Ovary (tissue), 9 donors: ENCODE results near the gene ENO1. TPM values are rescaled to one million over a fixed set of nuclear protein-coding genes. Genes with fewer than 3 reads are reported as not detected.
A peak's percentile ranks its signal among the peaks of the same experiment; 100 is the strongest.

ENCODE experiments used
- DNase-seq, 5 donors: peaks; one replicate each; pipeline ENCODE4 v3.0.0-alpha.2; 2019 to 2020
- H3K27ac ChIP-seq, 2 donors: fragments of 200-600 bp; one replicate each; pipeline versions ENCODE4 v1.5.1 to v1.8.0; 2019 to 2022
- H3K27me3 ChIP-seq: fragments of 200-600 bp; one replicate; pipeline ENCODE4 v1.8.0; 2022
- H3K36me3 ChIP-seq: fragments of 200-600 bp; sonication (generic); one replicate; pipeline ENCODE4 v1.5.1; 2019
- H3K4me1 ChIP-seq: one replicate; pipeline ENCODE4 v1.8.1; 2013; ENCODE audit warnings: mild to moderate bottlenecking, moderate library complexity; ENCODE audit not compliant: insufficient read depth
- H3K4me3 ChIP-seq: fragments of 200-600 bp; sonication (generic); one replicate; pipeline ENCODE4 v1.5.1; 2017
- H3K9me3 ChIP-seq, 2 donors: fragments of 200-600 bp in 1 of 2; sonication (generic) in 1 of 2; one replicate each; pipeline versions ENCODE4 v1.5.1 to v1.8.1; 2013 to 2019; ENCODE audit warnings: mild to moderate bottlenecking in 1 of 2, moderate library complexity in 1 of 2
- CTCF ChIP-seq, 3 donors: fragments of 450-650 bp in 2 of 3; fragments of 200-600 bp in 1 of 3; IDR thresholded peaks; one replicate each; pipeline versions ENCODE4 v1.5.1 to v1.8.0; 2016 to 2022; ENCODE audit warnings: antibody characterized with exemption in 3 of 3, mild to moderate bottlenecking in 1 of 3
- EP300 ChIP-seq: sonication (generic); formaldehyde crosslinking; IDR thresholded peaks from one replicate; pipeline ENCODE4 v1.6.1; 2017; ENCODE audit warnings: antibody characterized with exemption
- POLR2A ChIP-seq: fragments of 450-650 bp; IDR thresholded peaks from one replicate; pipeline ENCODE4 v1.6.1; 2017; ENCODE audit warnings: antibody characterized with exemption, mild to moderate bottlenecking, moderate library complexity
- WGBS, 3 donors: extraction: QIAGEN DNeasy Blood & Tissue Kit in 1 of 3; methylation state at CpG; one replicate each; pipeline versions ENCODE4 v1.1.5 to v1.1.7; 2013 to 2017; 5-methylcytosine and 5-hydroxymethylcytosine counted together
- intact Hi-C, 4 donors: fragments of 100-400 bp; cut with DNase I; formaldehyde crosslinking; loops; one replicate each; pipeline versions ENCODE4 v1.11.0 to v1.15.1; 2022 to 2023
- polyA plus RNA-seq, 2 donors: library from polyadenylated mRNA; stranded (reverse); fragments of 200-250 nt in 1 of 2; fragments of 350-450 nt in 1 of 2; fragmentation: Illumina TruSeq in 1 of 2; extraction: RNeasy Lipid Tissue Mini Kit (QIAGEN cat#74804) in 1 of 2; gene quantifications; one replicate each; pipeline ENCODE4 v1.2.3, GENCODE V29; 2013 to 2014
- total RNA-seq, 7 donors: library from RNA; depleted of rRNA in 2 of 7; stranded (reverse); fragments of >200 nt in 2 of 7; fragmentation: NEBNext Ultra II Directional in 3 of 7; extraction: Animal tissue kit (Norgen Biotek cat#: 25700) in 3 of 7; gene quantifications; one replicate each; pipeline versions ENCODE4 v1.1.0 to v1.2.4, GENCODE V29; 2016 to 2023
- donor health status: DM: no; HTN: no; CAD: no; lungs with moderate emphysema.
- donor health status: DM: no; HTN: no; CAD: no.
- donor health status: Bipolar disorder and iron deficiency.
- donor health status: DM: yes; HTN: yes; CAD: no.
- donor health status: DM: no; HTN: no; CAD: no.
- donor health status: DM: yes; HTN: yes; CAD: no.

Gene ENO1
- total and polyA plus RNA-seq, 9 donors: 158 to 569 (median 404) TPM

GRCh38 chr1:8818325-8818775, 60.1 kb downstream of the ENO1 start:
- 5 to 18% (median 10%) methylated on average over 4 of the region's 4 CpGs for WGBS, 3 donors
- TF ChIP-seq POLR2A (no peak), CTCF (IDR thresholded peaks at IDR 0.05) (no peak), EP300 (no peak)
- peak in 3 of 5 donors; percentile 25 to 66 (median 66) for DNase-seq
- H3K27me3 ChIP-seq: no peaks in the 10 kb centered on the region
- H3K27ac ChIP-seq: peak overlapping the region; percentile 94 to 97
- intact Hi-C loops: no loop called here
- no peaks in the 10 kb centered on the region for H3K36me3 ChIP-seq
- H3K4me3 ChIP-seq: peak overlapping the region; percentile 84
- no peaks in the 10 kb centered on the region for H3K4me1 ChIP-seq
- H3K9me3 ChIP-seq: no peaks in the 10 kb centered on the region

- H3K4me1 ChIP-seq: no peaks in the 10 kb centered on the region
Measured at GRCh38 chr1:8817412-8818324, 60.8 kb downstream of the ENO1 start, which contains the start of gene RERE. Gene RERE (minus strand): TSS chr1:8817640.

GRCh38 chr1:8816831-8817411, 61.6 kb downstream of the ENO1 start:
- intact Hi-C loops: no loop called here
- Histone ChIP-seq H3K9me3 (no peaks in the 10 kb centered on the region), H3K4me3 (peak overlapping the region; percentile 84), H3K36me3 (no peaks in the 10 kb centered on the region), H3K27ac (peak overlapping the region; percentile 26 to 97), H3K4me1 (no peaks in the 10 kb centered on the region), H3K27me3 (no peaks in the 10 kb centered on the region)
- peak; percentile 26 to 58 (median 42) for DNase-seq
- 0 to 1% (median 1%) methylated on average over 24 to 41 of the region's 41 CpGs for WGBS, 3 donors
- TF ChIP-seq CTCF (IDR thresholded peaks at IDR 0.05) (no peak), EP300 (no peak), POLR2A (no peak)

More at GRCh38 chr1:8817412-8818324, 60.8 kb downstream of the ENO1 start, which contains the start of gene RERE:
- DNase-seq: peak; percentile 93 to 97 (median 96)
- 0 to 1% (median 1%) methylated on average over 82 of the region's 82 CpGs for WGBS, 3 donors
- Histone ChIP-seq H3K27ac (peak within 1 kb of the TSS; percentile 94 to 97), H3K4me3 (peak within 1 kb of the TSS; percentile 84), H3K27me3 (no peaks in the 10 kb centered on the region), H3K9me3 (no peaks in the 10 kb centered on the region), H3K36me3 (no peaks in the 10 kb centered on the region)
- intact Hi-C loops: no loop called here
- peak; percentile 92 for TF ChIP-seq POLR2A
- peak in 1 of 3 donors; percentile 46 for TF ChIP-seq CTCF (IDR thresholded peaks at IDR 0.05)
- no peak for TF ChIP-seq EP300

- 0 to 4% (median 2%) methylated on average over 3 of the region's 3 CpGs for WGBS, 3 donors
- H3K27ac ChIP-seq: peak overlapping the region in 1 of 2 donors; percentile 97
- H3K9me3 ChIP-seq: no peaks in the 10 kb centered on the region
- intact Hi-C loops: no loop called here
- no peaks in the 10 kb centered on the region for H3K36me3 ChIP-seq
- no peak for DNase-seq
- H3K27me3 ChIP-seq: no peaks in the 10 kb centered on the region
- TF ChIP-seq EP300: no peak
- no peak for TF ChIP-seq CTCF (IDR thresholded peaks at IDR 0.05)
- no peak for TF ChIP-seq POLR2A
- no peaks in the 10 kb centered on the region for H3K4me1 ChIP-seq
- H3K4me3 ChIP-seq: peak overlapping the region; percentile 84
Measured at GRCh38 chr1:8816264-8816663, 62.2 kb downstream of the ENO1 start.
